PC-3 (cell line): Measurements from ENCODE around the gene OR52E5. TPM values are rescaled to one million over a fixed set of nuclear protein-coding genes. Genes with fewer than 3 reads are reported as not detected.

Experiments
- ATAC-seq: fragments of 200-7000 bp; cut with Tn5 transposase; 2 replicates; pipeline ENCODE4 v1.9.1; 2020; ENCODE audit warnings: mild to moderate bottlenecking, moderate library complexity
- BruUV-seq: library from RNA; stranded (reverse); fragments of 400-500 nt; replicated peaks from 2 replicates; lab custom pipeline; 2021; lab: Mats Ljungman, UMichigan
- CTCF ChIA-PET: fragments of 300-600 bp; sonication (Branson Sonifier 250); formaldehyde crosslinking; loops from one replicate; lab custom pipeline; 2022; ENCODE audit warnings: antibody characterized with exemption; lab: Charles Lee
- POLR2A ChIA-PET: fragments of 300-600 bp; sonication (Branson Sonifier 250); formaldehyde crosslinking; loops from one replicate; lab custom pipeline; 2022; ENCODE audit warnings: antibody characterized with exemption; ENCODE audit not compliant: unreplicated experiment; lab: Charles Lee
- DNase-seq: peaks from one replicate; pipeline ENCODE4 v3.0.0-alpha.2; 2015
- H2AFZ ChIP-seq: fragments of 300-600 bp; sonication (generic); 2 replicates; pipeline ENCODE4 v1.6.0; 2016; ENCODE audit warnings: antibody characterized with exemption, low read length
- H3F3A ChIP-seq: fragments of 300-600 bp; sonication (generic); one replicate; pipeline ENCODE4 v1.6.0; 2017; ENCODE audit warnings: antibody characterized with exemption, low read length, control low read depth, mild to moderate bottlenecking; ENCODE audit not compliant: unreplicated experiment
- H3K27ac ChIP-seq: fragments of 300-600 bp; sonication (generic); 2 replicates; pipeline ENCODE4 v1.5.1; 2016; ENCODE audit warnings: mild to moderate bottlenecking, low read length
- H3K27me3 ChIP-seq: fragments of 300-600 bp; sonication (generic); 2 replicates; pipeline ENCODE4 v1.6.1; 2016; ENCODE audit warnings: low read length, mixed read lengths
- H3K36me3 ChIP-seq: fragments of 300-600 bp; sonication (generic); 2 replicates; pipeline ENCODE4 v1.6.1; 2016; ENCODE audit warnings: low read depth, mixed run types, low read length, mixed read lengths
- H3K4me1 ChIP-seq: fragments of 300-600 bp; sonication (generic); 2 replicates; pipeline ENCODE4 v1.5.1; 2016; ENCODE audit warnings: low read length; ENCODE audit not compliant: insufficient read depth
- H3K4me2 ChIP-seq: fragments of 300-600 bp; sonication (generic); 2 replicates; pipeline ENCODE4 v1.6.0; 2016; ENCODE audit warnings: low read length
- H3K4me3 ChIP-seq: fragments of 300-600 bp; sonication (generic); 2 replicates; pipeline ENCODE4 v1.5.1; 2016; ENCODE audit warnings: mild to moderate bottlenecking, low read length, mixed read lengths
- H3K79me2 ChIP-seq: fragments of 300-600 bp; sonication (generic); 2 replicates; pipeline ENCODE4 v1.6.1; 2017; ENCODE audit warnings: low read length, mixed read lengths
- H3K9ac ChIP-seq: fragments of 300-600 bp; sonication (generic); 2 replicates; pipeline ENCODE4 v1.6.0; 2016; ENCODE audit warnings: mild to moderate bottlenecking, low read length
- H3K9me2 ChIP-seq: fragments of 300-600 bp; sonication (generic); replicated peaks from 2 replicates; pipeline ENCODE4 v1.6.1; 2016; ENCODE audit warnings: mixed run types, low read length, mixed read lengths
- H3K9me3 ChIP-seq: fragments of 300-600 bp; sonication (generic); 2 replicates; pipeline ENCODE4 v1.6.1; 2016; ENCODE audit warnings: low read length, mixed read lengths
- H4K20me1 ChIP-seq: fragments of 300-600 bp; sonication (generic); 2 replicates; pipeline ENCODE4 v1.6.1; 2016; ENCODE audit warnings: low read length, mixed read lengths
- CTCF ChIP-seq: fragments of 300-600 bp; sonication (generic); conservative IDR thresholded peaks from 2 replicates; pipeline ENCODE4 v1.5.1; 2017; ENCODE audit warnings: antibody characterized with exemption, low read depth, mild to moderate bottlenecking, low read length
- EZH2 ChIP-seq: fragments of 300-600 bp; sonication (generic); IDR thresholded peaks from one replicate; pipeline ENCODE4 v1.6.1; 2017; ENCODE audit warnings: antibody characterized with exemption, mild to moderate bottlenecking, low read length; ENCODE audit not compliant: unreplicated experiment
- EZH2phosphoT487 ChIP-seq: fragments of 300-600 bp; sonication (generic); IDR thresholded peaks from 2 replicates; pipeline ENCODE4 v1.6.1; 2018; ENCODE audit warnings: mild to moderate bottlenecking, antibody characterized with exemption, low read length, borderline replicate concordance
- intact Hi-C: fragments of 100-400 bp; cut with micrococcal nuclease; formaldehyde crosslinking; loops from 2 replicates; pipeline ENCODE4 v1.9.0; 2023
- total RNA-seq: library from RNA; depleted of rRNA; stranded (reverse); fragments of >200 nt; gene quantifications from 2 replicates; pipeline ENCODE4 v1.2.3, GENCODE V29; 2014

OR52E5 gene
- total RNA-seq, 1 experiment from 2014 or later = not detected

- H3K27ac ChIP-seq = no peak overlapping the region
- no peaks in the 10 kb centered on the region for H3K27me3 ChIP-seq
- H4K20me1 ChIP-seq = no peaks in the 10 kb centered on the region
- H3K9ac ChIP-seq = no peak overlapping the region
- no peaks in the 10 kb centered on the region for H3K36me3 ChIP-seq
- no peak overlapping the region for H3K4me3 ChIP-seq
- H2AFZ ChIP-seq = no peak overlapping the region
- no peaks in the 10 kb centered on the region for H3K4me1 ChIP-seq
- no peaks in the 10 kb centered on the region for H3F3A ChIP-seq
- intact Hi-C loops = no loop called here
- H3K9me2 ChIP-seq = no peaks in the 10 kb centered on the region
- ChIA-PET POLR2A (no interaction called here), CTCF (no interaction called here)
- no TSS peak for BruUV-seq
- H3K79me2 ChIP-seq = no peaks in the 10 kb centered on the region
- DNase-seq (no peak), ATAC-seq (no peak)
- no peaks in the 10 kb centered on the region for H3K9me3 ChIP-seq
- TF ChIP-seq CTCF (no peak), EZH2 (no peak), EZH2phosphoT487 (no peak)
- H3K4me2 ChIP-seq = no peak overlapping the region
These were observed 14.4 kb upstream of the OR52E5 start for GRCh38 chr11:5878564-5878963.

- H3K27me3 ChIP-seq = peaks cover 11% of the 10 kb centered on the region; the same call in 1 of the 2 replicates
- no peak within 1 kb of the TSS for H3K27ac ChIP-seq
- no TSS peak for BruUV-seq
- no peaks in the 10 kb centered on the region for H3K79me2 ChIP-seq
- no peaks in the 10 kb centered on the region for H3K36me3 ChIP-seq
- ChIA-PET POLR2A (no interaction called here), CTCF (no interaction called here)
- H3K9me3 ChIP-seq = no peaks in the 10 kb centered on the region
- no peak within 1 kb of the TSS for H3K4me3 ChIP-seq
- H2AFZ ChIP-seq = no peak within 1 kb of the TSS
- no peak for DNase-seq
- ATAC-seq = no peak
- H4K20me1 ChIP-seq = no peaks in the 10 kb centered on the region
- intact Hi-C loops = no loop called here
- no peak for TF ChIP-seq EZH2
- TF ChIP-seq EZH2phosphoT487 = no peak
- no peak for TF ChIP-seq CTCF
- no peaks in the 10 kb centered on the region for H3K9me2 ChIP-seq
- no peaks in the 10 kb centered on the region for H3F3A ChIP-seq
- H3K4me1 ChIP-seq = no peaks in the 10 kb centered on the region
- no peak within 1 kb of the TSS for H3K9ac ChIP-seq
- no peak within 1 kb of the TSS for H3K4me2 ChIP-seq
These were observed 12.7 kb upstream of the OR52E5 start, which contains the start of gene OR52E4 for GRCh38 chr11:5880329-5880728. TSS of gene OR52E4 (plus strand) at chr11:5880629. CDS start at chr11:5884293, 3,664 bp downstream.

GRCh38 chr11:5881756-5882155 is 11.3 kb upstream of the OR52E5 start:
- Histone ChIP-seq H3K36me3 (no peaks in the 10 kb centered on the region), H4K20me1 (no peaks in the 10 kb centered on the region), H3K4me3 (no peak overlapping the region), H3K9me2 (no peaks in the 10 kb centered on the region), H2AFZ (no peak overlapping the region), H3K27ac (no peak overlapping the region), H3K4me2 (no peak overlapping the region), H3K79me2 (no peaks in the 10 kb centered on the region), H3F3A (no peaks in the 10 kb centered on the region), H3K9me3 (no peaks in the 10 kb centered on the region), H3K4me1 (no peaks in the 10 kb centered on the region), H3K9ac (no peak overlapping the region), H3K27me3 (peaks cover 11% of the 10 kb centered on the region; the same call in 1 of the 2 replicates)
- POLR2A ChIA-PET = no interaction called here
- BruUV-seq = no TSS peak
- no peak for TF ChIP-seq CTCF
- TF ChIP-seq EZH2 = no peak
- TF ChIP-seq EZH2phosphoT487 = no peak
- intact Hi-C loops = no loop called here
- ATAC-seq (no peak), DNase-seq (no peak)
- CTCF ChIA-PET = no interaction called here
